ENCODE data around the gene LAMA2.

DNA sequence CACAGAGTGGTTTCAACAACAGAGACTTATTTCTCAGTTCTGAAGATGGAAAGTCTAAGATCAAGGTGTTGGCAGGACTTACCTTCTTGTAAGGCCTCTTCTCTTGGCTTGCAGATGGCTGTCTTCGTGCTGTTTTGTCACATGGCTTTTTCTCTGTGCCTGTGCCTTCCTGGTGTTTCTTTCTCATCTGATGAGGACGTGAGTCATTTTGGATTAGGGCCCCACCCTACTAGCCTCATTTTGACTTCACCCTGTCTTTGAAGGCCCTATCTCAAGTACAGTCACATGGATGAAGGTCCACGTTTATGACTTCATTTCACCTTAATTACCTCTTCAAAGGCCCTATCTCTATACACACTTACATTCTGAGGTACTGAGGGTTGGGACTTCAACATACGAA, 41.4 kb upstream of the LAMA2 start:
- no peak for TF ChIP-seq EZH2 (IDR thresholded peaks at IDR 0.05)
- no peak for TF ChIP-seq POLR2AphosphoS5 (IDR thresholded peaks at IDR 0.05; ENCODE audit: borderline replicate concordance, low read depth, low read length)

Data from SK-N-MC (cell line).